CD4-positive, alpha-beta T cell treated with Interleukin-10 for 1 hour (primary cell): ENCODE measurements around the gene TMEM154.
"Not testable (repeated sequence)": the region's sequence is repeated elsewhere in the genome, so short reads cannot be mapped to it uniquely, and the experiment has no call there.

Experiments
- DNase-seq: peaks from one replicate; pipeline ENCODE4 v3.0.0-alpha.2; 2020

The TMEM154 gene

DNA sequence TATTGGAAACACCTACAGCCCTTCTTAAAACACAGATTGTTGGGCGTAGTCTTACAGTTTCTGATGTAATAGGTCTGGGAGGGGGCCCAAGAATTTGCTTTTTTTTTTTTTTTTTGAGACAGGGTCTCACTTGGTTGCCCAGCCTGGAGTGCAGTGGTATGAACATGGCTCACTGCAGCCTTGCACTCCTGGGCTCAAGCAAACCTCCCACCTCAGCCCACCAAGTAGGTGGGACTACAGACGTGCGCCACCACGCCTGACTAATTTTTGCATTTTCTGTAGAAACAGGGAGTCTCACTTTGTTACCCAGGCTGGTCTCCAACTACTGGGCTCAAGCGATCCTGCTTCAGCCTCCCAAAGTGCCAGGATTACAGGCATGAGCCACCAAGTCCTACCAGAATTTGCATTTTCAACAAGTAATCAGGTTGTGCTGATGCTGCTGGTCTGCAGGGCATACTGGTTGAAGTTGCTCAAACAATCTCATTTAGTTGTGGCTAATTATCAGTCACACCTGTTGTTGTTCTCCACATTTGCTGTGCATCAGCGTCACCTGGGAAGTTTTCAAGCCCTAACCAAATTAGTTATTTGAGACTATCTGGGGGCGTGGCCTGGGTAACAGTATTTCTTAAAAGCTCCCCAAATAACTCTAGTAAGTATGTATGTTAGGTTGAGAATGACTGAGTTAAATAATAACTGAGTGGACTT, 14.0 kb downstream of the TMEM154 start:
- no peak for DNase-seq

DNA sequence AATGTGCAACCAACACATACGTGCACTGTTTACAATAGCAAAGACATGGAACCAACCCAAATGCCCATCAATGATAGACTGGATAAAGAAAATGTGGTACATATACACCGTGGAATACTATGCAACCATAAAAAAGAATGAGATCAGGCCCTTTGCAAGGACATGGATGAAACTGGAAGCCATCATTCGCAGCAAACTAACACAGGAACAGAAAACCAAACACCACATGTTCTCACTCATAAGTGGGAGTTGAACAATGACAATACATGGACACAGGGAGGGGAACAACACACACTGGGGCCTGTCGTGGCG, 15.8 kb downstream of the TMEM154 start:
- not testable (repeated sequence) for DNase-seq

DNA sequence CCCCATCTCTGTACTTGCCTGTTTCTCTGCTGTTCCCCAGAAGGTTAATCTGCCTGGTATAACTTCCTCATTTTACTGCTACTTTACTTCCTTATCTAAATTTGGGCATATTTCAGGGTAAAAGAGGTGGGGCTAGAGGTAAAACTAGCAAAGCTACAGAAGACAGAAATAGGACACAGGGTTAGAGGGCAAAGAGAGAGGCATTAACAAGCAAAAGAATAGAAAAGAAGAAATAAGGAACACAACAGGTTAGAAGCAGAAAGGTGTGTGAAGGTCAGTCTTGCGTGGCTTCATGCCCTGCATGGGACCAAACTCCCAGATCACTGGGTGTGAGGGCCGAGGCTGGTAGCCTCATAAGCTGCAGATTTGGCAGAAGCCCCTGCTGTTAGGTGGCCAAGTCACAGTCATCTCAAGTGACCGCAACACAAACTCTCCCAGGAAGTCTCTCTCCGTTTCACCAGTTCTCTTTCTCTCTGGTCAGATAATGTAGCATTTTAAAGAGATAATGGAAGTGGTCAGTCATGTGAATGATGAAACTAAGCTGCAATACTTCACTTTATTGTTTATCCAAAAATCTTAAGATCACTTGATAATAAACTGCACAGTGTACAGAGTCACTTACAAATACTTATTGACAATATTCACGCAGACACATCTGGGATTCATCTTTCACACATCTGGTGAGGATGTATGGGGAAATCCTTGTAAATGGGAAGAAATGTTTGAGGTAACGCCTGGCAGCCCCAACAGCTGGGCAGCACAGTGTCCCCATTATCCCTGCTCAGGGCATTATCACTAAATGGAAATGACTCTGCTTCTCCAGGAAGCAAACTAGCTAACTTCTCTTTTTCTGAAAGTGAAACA, 16.4 kb downstream of the TMEM154 start:
- DNase-seq: no peak

DNA sequence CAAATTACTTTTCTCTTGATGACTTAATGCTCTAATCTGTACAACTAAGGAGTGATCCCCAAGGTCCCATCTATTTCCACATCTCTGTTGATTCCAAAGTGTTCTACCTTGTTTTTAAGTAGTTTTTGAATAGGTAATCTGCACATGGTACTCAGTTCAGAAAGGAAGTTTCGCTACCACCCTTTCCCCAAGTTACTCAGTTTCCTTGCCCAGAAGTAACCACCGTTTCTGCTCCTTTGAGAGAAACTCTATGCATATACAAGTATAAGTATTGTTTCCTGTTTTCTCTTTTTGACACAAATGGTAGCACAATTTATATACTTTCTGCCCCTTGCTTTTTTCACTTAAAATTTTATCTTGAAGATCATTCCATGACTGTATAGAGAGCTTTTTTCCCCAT, 18.1 kb downstream of the TMEM154 start:
- DNase-seq: no peak

DNA sequence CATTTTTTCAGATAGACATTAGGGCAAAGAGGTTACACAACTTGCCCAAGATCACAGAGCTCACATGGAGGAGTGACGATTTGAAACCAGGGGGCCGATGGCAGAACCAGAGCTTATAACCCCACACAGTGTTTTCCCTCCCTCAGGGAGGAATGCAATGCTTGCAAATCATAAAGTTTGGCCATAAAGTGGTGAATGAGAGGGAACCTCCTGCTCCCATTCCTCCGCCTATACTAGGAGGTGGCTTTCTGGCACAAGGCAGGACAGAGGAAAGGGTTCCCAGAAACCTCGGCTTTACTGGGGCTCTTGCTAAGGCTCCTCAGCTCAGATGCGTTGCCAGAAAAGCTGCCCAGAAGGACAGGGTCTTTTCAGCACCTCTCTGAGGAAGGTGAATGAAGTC, 19.3 kb downstream of the TMEM154 start:
- DNase-seq: no peak

DNA sequence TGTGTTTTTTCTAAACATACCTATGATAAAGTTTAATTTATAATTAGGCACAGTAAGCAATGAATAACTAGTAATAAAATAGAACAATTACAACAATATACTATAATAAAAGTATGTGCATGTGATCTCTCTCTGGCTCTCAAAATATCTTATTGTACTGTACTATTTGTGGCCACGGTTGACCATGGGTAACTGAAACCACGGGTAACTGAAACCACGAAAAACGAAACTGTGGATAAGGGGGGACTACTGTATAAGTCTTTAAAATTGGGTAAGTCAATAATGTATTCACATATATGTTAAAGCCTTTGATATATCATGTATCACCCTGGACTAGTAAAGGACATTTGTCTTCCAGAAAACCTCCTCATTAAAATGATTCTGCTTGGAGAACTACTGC, 20.0 kb downstream of the TMEM154 start:
- no peak for DNase-seq

DNA sequence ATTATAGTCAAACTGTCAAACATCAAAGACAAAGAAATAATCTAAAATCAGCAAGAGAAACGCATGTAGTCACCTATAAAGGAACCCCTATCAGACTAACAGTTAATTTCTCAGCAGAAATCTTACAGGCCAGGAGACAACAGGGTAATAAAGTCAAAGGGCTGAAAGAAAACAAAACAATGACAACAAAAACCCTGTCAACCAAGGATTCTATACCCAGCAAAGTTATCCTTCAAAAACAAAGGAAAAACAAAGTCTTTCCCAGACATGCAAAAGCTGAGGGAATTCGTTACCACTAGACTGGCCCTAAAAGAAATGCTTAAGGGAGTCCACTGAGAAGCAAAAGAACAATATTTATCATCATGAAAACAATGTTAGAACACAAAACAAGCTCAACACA, 22.1 kb downstream of the TMEM154 start:
- DNase-seq: no peak

DNA sequence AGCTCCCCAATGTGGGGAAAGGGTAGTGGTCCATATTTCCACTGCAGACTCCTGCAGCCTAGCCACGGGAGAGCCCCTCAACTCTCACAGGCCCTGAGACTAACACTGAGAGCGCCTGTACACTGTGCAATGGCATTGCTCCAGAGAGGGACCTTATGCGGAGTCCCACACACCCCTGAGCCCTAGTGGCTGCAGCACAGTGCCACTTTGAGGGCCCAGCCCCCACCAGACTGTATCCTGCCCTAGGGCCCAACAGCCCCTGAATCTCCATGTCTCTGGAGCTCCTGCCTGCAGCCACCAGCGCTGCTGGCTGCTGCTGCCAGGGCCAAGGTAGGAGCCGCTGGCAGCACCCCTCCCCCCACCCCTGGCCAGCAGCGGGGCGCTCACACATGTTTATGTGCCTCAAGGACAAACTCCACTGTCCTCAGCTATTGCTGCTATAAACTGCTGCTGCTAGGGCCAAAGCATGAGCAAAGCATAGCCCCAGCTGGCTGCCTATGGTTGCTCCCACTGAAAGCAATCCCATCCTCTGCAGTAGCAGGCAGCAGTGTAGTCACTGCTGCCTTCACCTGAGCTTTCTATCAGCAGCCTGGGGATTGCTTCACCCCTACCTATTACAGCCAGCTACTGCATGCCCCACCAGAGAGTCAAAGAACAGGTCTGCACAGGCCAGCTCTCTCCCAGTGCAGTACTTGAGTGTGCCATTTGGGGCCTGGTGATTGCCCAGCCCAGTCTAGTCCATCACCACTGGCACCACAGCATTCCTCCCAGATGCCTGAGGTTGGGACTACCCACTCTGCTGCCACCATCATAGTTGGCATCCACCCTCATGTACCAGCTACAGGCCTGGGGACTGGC, 24.3 kb downstream of the TMEM154 start:
- DNase-seq: no peak

DNA sequence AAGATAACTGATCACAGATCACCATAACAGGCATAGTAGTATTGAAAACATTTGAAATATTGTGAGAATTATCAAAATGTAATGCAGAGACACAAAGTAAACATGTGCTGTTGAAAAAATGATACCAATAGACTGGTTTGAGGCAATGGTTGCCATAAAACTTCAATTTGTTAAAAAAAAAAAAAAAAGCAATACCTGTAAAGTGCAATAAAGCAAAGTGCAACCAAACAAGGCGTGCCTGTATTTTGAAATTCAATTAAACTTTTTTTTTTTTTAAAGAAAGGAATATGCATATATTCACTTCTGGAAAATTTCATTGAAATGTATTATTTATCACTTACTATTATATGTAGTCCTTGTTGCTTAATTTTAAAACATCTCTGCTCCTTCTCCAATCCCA, 27.7 kb downstream of the TMEM154 start:
- no peak for DNase-seq

DNA sequence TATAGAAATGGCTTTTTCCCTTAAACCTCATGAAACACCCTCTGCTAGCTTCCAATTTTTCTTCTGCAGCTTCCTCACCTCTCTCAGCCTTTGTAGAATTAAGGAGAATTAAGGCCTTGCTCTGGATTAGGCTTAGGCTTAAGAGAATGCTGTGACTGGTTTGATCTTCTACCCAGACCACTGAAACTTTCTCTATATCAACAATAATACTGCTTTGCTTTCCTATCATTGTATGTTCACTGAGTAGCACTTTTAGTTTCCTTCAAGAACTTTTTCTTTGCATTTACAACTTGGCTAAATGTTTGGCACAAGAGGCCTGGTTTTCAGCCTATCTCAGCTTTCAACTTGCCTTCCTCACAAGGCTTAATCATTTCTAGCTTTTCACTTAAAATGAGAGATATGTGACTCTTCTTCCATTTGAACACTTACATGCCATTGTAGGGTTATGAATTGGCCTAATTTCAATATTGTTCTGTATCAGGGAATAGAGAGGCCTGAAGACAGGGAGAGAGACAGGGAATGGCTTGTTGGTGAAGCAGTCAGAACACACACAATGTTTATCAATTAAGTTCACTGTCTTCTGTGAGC, 28.2 kb downstream of the TMEM154 start:
- no peak for DNase-seq

DNA sequence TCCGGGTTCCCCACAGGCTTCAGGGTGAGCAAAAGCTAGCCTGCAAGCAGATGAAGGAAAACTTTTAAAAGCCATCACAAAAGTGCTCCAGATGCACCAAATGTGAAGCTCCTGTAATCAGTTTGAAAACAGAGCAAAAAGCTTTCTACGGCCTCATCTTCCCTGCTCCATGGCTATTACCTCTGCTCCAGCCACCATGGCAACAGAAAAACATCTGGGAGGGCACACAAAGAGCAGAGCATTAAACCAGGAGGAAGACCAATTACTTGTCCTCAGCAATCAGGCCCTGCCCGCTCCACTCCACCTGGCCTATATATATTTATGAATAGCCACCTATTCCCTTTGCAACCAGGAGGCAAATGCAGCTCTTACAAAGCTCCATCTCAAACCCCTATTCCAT, 33.6 kb downstream of the TMEM154 start:
- DNase-seq: no peak

DNA sequence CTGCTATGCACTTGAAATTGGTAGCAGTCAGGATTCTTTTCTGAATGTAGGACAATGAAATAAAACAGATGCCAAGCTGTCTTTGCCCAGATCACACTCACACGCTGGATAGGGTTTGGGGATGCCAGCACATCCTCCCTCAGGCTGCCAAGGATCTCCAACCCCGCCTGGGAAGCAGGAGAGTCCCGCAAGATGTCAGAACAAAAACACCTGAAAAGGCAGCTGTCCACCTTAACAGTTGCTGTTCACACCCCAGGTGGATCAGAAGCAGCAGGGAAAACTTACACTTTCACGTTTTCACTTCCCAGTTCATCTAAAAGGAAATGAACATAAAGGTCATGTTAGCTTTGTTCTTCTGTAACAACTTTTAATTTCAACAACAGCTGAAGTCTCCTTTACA, 35.7 kb downstream of the TMEM154 start:
- no peak for DNase-seq

DNA sequence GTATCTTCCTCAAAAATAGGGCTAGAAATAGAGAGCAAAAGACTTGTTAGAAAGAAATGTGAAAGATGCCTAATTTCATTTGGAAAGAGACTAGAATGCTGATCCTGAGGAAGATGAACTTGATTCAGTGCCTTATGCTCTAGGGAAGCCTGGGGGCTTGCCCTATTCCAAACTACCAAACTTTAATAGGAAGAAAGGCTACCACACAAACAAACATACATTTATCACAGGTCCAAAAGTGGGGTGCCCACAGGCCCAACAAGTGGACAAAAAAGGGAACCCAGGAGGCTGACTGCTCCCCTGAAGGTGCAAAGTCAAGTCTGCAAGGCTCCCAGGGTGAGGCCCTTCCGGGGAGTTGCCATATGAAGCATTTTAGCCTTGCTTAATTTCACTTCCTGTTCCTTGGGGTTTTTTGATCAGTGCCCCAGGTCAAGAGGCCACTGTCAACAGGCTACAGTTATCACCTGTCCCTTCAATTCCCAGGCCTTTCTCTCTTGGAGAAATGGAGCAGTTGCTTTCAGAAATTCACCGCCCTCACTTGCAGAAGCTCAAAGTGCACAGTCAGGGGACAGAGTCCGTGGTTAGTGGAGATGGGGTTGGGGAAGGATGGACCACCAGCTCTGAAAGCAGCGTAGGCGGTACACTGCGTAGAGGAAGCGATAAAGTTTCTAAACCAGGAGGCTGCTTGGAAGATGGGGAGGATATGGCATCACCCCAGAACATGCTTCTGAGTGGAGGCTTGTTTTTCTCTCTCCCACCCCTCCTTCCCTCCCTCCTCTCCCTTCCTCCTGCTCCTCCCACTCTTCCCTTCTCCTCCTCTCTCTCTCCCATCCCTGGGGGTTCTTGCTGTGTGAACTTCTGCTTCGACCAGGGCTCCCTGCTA, 36.4 kb downstream of the TMEM154 start:
- peak; percentile 31 for DNase-seq

DNA sequence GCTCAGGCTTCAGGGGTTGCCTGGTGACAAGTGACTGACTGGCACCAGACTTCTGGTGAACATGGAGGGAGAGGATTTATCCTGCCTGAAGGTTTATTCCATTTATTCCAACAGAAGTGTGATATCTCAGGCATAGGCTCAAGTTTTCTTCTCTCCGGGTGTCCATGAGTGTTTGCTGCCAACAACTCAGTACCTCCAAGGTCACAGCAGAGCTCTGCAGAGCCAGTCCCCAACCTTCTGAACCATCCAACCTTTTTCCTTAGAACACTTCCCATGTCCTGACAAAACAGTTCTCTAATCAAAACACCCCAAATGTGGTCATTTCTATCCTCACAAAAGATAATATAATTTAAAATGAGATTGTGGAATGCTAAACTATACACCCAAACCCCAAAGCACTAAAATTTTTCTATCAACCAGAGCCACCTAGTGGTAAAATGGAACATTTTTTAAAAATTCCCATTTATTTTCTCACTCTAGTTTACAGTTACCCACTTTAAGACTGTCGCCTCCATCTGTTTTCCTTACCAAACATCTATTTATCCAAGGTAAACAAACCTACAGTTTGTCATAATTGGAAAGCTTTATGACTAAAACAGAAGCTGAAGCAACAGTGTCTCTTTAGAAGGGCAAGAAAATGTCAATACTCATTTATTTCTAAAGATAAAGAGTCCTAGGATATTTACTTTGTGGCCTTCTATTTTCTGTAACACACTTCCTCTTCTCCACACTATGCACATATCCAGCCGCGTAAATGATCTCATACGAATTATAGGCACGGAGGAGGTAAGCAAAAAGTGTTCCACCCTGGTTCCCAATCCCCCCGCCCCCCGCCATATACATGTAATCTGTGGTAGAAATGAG, 39.5 kb downstream of the TMEM154 start:
- peak; percentile 47 for DNase-seq

DNA sequence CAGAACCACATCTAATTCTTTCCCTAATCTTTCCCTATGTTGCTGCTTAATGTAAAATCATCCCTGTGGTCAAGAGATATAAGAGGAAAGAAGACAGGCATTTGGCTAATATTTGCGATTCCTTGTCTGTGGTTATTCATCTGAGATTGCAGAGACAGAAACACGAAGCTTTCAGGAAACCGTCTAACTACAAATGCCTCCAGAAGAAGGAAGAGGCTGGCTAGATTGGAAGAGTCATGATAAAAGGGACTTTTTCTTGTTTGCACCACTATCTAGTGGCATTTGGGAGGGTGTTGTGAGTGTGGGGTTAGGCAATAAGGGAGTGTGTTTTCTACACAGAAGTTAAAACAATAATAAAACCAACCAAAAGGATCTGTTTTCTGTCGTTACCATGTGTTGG, 43.9 kb downstream of the TMEM154 start:
- no peak for DNase-seq

DNA sequence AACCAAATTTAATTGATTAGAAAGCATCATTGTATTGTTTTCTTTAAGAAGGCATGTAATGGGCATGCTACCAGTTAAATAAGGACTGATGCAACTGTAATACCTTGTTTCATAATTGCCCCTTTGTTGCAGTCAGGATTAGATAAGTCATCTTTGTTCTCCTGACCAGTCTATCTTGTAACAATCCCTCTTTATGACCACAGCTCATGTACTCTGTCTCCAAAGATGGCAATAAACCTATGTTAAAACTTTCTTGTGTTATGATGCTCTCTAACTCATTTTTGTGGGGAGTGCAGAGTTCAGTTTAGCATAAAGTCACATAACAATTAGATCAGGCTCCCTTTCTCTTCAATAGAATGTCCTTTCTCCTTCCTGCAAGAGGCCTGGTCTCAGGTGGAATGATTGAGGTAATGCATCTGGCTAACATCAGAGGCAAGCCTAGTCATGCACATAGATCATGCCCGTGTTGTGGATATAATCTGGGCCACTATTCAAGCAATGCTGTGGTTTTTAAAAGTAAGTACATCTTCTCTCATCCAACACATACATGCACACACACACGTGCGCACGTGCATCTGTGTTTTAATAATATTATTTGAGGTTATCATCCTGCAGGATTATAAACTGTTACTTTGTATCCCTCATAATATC, 45.6 kb downstream of the TMEM154 start:
- no peak for DNase-seq

DNA sequence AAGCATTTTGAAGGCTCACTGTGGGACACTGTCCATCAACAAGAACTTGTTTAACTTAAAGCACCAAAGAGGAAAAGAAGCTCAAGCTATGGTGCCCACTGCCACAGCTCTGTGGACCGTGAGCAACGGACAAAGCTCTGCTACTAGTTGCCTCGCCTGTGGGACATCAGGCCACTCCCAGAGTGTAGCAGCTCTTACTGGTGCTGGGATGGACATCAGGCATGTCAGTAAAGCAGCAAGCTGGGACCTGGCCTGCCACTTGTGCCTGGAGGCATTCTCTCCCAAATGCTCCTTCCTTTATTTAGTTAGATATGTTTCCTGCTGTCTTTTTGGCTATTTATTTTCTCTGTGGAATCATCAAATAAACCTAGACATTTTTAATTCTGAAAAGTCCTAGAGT, 46.7 kb downstream of the TMEM154 start:
- DNase-seq: no peak

DNA sequence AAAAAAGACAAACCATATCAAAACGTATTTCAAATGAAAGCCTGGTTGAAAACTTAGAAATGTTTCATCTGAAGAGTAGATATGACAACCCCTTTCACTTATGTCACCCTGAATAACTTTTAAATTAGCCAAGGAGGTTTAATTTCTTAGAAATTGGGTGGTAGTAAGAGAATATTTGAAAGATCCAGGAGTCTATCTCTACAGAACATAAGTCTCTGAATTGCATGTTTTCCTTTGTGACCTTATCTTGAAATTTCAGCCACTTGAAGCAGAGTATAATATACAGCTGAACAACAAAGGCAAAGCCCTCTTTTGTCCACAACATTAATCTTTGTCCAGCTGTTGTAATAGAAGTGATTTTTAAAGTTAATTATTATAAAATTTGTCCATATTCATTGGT, 49.5 kb downstream of the TMEM154 start:
- no peak for DNase-seq

DNA sequence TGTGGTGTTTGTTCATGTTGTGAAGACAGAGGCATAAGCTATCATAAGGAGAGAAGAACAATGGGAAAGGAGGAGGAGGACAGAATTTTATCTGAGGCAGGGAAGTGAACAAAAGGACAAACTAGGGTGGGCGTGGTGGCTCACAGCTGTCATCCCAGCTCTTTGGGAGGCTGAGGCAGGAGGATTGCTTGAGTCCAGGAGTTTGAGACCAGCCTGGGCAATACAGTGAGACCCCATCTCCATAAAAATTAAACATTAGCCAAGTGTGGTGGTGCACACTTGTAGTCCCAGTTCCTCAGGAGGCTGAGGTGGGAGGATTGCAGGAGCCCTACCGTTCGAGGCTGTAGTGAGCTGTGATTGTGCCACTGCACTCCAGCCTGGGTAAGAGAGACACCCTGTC, 49.9 kb downstream of the TMEM154 start:
- no peak for DNase-seq

DNA sequence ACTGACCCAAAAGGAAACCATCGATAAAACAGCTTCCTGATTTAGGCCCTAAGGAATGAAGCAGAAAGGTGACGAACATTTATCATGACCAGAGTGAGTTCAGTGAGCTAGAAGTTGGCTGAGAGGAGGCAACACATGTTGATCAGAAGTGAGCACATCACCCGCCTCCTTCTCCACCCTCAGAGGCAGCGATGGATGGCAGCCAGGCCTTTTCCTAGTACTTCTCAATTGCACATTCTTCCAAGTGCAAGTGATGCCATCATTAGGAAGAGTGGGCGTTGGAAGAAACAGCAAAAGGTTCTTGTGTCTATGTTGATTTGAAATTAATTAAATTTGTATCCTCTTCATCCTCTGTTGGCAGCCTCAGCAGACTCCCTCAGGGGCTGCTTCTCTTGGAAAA, 51.7 kb downstream of the TMEM154 start:
- no peak for DNase-seq

DNA sequence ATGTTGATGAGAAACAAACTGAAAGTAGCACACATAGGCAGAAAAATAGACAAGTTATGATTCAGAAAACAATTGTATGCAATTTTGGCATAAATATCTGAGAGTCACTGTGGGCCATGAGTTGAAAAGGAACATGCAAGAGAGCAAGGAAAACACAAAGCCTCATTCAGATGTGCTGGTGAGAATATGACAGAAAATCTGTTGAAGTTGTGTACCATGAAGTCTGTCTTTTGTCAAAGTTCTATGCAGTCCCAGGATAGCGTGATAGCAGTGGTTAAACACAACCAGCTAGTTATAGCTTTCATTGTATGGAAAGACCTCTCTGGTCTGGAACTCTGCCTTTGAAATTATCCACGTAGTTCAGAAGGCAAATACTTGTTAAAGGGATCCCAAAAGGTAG, 53.0 kb downstream of the TMEM154 start:
- no peak for DNase-seq
